HG02610 (cell line): Measurements from ENCODE around the gene SEMA3E.
A peak's percentile ranks its signal among the peaks of the same experiment; 100 is the strongest.
"Not testable (repeated sequence)": the region's sequence is repeated elsewhere in the genome, so short reads cannot be mapped to it uniquely, and the experiment has no call there.

ENCODE experiments used
- ATAC-seq: cut with Tn5 transposase; IDR thresholded peaks from one replicate; pipeline ENCODE4 v1.9.1; 2021; ENCODE audit warnings: mild to moderate bottlenecking, moderate library complexity; ENCODE audit not compliant: unreplicated experiment

Gene SEMA3E

GRCh38 chr7:83648464-83649241 lies at the start of gene SEMA3E:
Gene SEMA3E, minus strand, starts transcription at chr7:83649139.
- no peak for ATAC-seq

DNA sequence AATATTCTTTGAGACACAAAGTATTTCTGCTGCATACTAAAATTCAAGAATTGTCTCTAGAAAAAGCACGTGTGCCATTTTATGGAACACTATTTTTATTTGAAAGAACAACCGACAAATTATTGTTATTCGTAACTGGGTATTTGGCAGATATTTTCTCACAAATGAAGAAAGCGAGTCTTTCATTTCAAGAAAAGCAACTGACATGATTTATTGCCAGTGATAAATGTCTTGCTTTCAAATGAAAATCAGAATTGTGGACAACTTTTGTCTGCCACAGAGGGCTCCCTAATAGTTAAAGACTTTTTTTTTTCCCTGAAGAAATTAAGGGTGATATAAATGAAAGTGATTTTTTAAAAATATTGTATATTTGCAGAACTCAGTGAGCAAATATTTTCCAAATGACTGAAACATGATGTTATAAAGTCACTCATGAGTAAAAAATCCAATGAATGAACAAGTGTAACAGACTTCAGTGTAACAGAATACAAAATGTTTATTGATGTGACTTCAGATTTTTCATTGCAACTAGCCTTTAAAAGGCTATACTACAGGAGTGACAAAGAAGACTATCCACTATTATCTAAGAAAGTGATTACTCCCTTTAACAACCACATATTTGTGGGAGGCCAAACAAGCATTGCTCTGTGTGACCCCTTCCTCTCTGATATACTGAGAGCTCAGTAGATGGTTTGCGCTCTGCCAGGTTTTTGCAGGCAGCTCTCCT lies 49.0 kb upstream of the SEMA3E start:
- ATAC-seq, result no peak

DNA sequence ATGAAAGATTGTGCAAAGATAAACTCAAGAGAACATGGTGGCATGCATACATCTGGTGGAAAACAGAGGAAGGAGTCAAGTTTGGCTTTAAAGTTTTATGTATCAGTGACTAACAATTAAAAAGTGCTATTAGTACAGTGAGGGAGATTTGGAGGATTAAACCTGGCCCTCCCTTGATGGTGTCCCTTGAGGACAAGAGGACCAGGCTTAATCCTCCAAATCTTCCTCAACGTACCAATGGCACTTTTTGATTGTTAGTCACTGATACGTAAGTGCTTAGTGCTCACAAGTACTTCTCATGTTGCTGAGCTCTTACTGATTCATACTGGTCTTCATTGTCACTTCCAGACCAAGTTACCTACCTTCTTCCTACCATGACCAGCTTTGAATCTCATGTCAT lies 47.2 kb upstream of the SEMA3E start:
- no peak for ATAC-seq

- no peak for ATAC-seq
Observed at GRCh38 chr7:83695128-83695960, 46.4 kb upstream of the SEMA3E start.

- ATAC-seq, result no peak
Observed at GRCh38 chr7:83693256-83693655, 44.3 kb upstream of the SEMA3E start.

DNA sequence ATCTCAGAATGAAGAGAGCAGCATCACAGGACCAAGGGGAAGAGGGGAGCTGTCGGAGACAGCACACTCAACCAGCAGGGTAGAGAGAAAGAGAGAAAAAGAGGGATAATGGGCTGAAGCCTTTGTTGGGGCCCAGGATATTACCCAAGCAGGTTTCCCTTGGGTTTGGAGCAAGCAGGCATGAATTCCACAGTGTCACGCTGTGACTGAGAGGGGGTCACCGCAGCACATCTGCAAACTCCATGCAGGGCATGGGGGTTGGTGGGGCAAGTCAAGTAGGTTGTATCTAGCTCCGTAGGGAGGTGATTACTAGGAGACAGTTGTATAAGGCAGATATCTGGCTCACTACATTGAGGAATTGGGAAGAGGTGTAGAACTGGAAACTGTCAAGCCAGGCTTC lies 42.2 kb upstream of the SEMA3E start:
- ATAC-seq, result no peak

- no peak for ATAC-seq
Observed at GRCh38 chr7:83689855-83690254, 40.9 kb upstream of the SEMA3E start.

- ATAC-seq, result no peak
Observed at GRCh38 chr7:83686416-83686815, 37.5 kb upstream of the SEMA3E start.

GRCh38 chr7:83684928-83685327 lies 36.0 kb upstream of the SEMA3E start:
- ATAC-seq, result no peak

- no peak for ATAC-seq
Observed at GRCh38 chr7:83681200-83681778, 32.4 kb upstream of the SEMA3E start.

DNA sequence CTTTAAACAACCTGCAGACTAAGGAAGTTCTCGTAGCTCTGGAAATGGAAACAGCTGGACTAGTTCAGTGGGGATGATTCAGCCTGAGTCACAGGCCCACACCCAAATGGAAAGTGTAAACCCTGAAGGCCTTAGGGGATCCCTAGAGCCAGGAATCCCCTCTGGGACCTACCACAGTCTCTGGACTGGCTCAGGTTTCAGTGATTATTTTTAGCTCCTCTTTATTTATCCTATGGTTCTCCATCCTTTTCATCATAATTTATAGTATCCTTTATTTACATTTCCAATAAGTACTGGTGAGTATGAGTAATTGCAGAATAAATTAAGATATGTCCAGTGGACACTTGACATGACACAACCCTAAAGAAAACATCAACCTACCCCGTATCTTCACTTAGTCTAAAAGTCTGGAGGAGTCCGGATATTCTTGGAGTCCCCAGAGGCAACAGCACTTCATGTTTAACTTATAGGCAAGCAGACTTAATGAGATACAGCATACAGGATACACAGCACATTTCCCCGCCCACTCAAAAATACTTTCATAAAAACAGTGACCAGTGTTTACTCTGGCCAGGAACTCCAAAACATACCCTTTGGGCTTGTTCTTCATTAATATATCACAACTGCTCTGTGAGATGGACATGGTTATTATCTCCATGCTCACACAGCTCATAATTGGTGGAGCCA lies 28.4 kb upstream of the SEMA3E start:
- ATAC-seq, result peak; percentile 58

DNA sequence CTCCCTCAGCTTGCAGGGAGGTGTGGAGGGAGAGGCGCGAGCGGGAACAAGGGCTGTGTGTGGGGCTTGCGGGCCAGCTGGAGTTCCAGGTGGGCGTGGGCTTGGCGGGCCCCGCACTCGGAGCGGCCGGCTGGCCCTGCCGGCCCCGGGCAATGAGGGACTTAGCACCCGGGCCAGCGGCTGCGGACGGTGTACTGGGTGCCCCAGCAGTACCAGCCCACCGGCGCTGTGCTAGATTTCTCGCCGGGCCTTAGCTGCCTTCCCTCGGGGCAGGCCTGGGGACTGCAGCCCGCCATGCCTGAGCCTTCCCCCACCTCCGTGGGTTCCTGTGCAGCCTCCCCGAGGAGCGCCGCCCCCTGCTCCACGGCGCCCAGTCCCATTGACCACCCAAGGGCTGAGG lies 24.4 kb upstream of the SEMA3E start:
- not testable (repeated sequence) for ATAC-seq

DNA sequence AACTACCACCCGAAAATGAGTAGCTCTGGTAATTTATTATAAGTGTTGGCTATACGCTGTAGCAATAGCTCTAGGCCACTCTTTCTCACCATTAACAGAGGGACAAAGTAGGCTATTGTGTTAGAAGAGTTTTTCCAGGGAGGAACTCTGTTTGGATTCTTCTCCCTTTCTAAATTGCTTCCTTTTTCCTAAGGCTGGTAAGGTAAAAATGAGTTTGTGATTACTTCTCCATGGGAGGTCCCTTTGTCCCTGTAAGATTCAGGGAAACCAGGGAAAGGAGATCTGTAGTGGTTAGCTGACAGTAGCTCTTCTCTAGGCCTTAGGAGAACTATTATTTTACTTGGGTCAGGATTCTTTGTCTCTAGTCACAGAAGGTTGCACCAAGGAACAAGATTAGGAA lies 23.2 kb upstream of the SEMA3E start:
- ATAC-seq, result no peak

DNA sequence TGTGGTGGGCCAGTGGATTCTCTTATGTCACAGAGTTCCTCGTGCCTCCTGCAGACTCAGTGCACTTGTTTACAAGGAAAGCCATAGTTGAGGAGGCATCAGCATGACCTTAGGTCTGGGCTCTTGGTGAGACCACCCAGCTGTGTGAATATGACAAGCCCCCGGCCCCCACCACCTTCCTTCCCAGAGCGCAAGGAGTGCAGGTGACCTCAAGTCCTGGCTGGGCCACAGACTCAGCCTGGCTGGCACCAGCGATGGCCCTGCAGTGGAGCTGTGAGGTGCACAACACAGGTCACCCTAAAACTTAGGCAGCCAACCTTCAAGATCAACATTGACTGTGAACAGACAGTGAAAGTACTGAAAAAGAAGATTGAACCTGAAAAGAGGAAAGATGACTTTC lies 14.2 kb upstream of the SEMA3E start:
- no peak for ATAC-seq

GRCh38 chr7:83658126-83658525 lies 9.2 kb upstream of the SEMA3E start:
- no peak for ATAC-seq

GRCh38 chr7:83655951-83656556 lies 7.1 kb upstream of the SEMA3E start:
- ATAC-seq, result peak; percentile 90

DNA sequence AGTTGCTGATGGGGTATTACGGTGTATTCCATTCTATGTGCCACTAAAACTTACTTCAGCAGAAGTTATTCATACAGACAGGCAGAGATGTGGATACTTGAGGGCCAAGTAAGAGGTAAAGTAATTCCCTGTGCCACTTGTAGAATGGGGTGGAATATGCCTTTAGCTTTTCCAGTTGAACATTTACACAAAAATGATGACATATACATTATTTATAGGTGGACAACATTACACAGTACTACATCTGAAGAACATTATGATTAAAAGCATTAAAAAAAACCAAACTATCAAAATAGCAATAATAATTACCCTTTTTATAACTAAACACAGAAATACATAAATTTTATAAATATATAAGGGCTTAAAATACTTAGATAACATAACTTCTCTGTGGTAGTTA lies 3.5 kb upstream of the SEMA3E start:
- no peak for ATAC-seq

GRCh38 chr7:83649701-83650100 lies 762 bp upstream of the SEMA3E start:
- no peak for ATAC-seq

DNA sequence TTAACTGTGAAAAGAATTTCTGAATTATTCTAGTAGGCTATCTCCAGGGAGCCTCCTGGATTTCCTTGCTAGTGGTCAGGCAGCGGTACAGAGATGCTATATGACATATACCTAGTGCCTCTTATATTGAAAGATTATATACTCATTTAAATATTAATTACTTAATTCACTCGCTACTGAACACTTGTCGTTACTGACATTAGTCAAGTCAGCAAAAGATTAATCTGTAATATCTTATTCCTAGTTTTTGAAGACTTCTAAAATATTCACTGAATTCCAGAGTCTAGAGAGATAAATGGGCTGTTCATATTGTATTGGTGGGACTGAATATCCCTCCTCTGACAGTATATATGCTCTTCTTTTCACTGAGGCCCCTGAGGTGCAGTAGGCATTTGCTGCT lies 2.9 kb downstream of the SEMA3E start:
- no peak for ATAC-seq

GRCh38 chr7:83643739-83644138 lies 5.2 kb downstream of the SEMA3E start:
- no peak for ATAC-seq
